Choroid plexus epithelial cell (primary cell): ENCODE data around the gene SOX5.

Experiments
- DNase-seq: peaks from one replicate; pipeline ENCODE4 v3.0.0-alpha.2; 2010; ENCODE audit warnings: low read depth
- H3K4me3 ChIP-seq: 2 replicates; pipeline ENCODE4 v1.5.1; 2011; ENCODE audit warnings: low read depth, mild to moderate bottlenecking, control low read depth, low read length, moderate library complexity
- CTCF ChIP-seq: conservative IDR thresholded peaks from 2 replicates; pipeline ENCODE4 v1.5.1; 2011; ENCODE audit warnings: low read depth, mild to moderate bottlenecking, control low read depth, inconsistent platforms, low read length, moderate library complexity

SOX5 gene

GRCh38 chr12:23941780-23942179 lies 7.7 kb downstream of the SOX5 start:
- H3K4me3 ChIP-seq = no peak overlapping the region
- no peak for TF ChIP-seq CTCF
- no peak for DNase-seq

GRCh38 chr12:23938422-23938821 lies 11.0 kb downstream of the SOX5 start:
- DNase-seq = no peak
- H3K4me3 ChIP-seq = no peak overlapping the region
- no peak for TF ChIP-seq CTCF

GRCh38 chr12:23931176-23931575 lies 18.3 kb downstream of the SOX5 start:
- TF ChIP-seq CTCF = no peak

GRCh38 chr12:23930599-23930998 lies 18.9 kb downstream of the SOX5 start:
- H3K4me3 ChIP-seq = no peak overlapping the region
- no peak for TF ChIP-seq CTCF
- DNase-seq = no peak

More at GRCh38 chr12:23931176-23931575, 18.3 kb downstream of the SOX5 start:
- no peak for DNase-seq
- no peak overlapping the region for H3K4me3 ChIP-seq

GRCh38 chr12:23929906-23930305 lies 19.6 kb downstream of the SOX5 start:
- TF ChIP-seq CTCF = no peak
- no peak overlapping the region for H3K4me3 ChIP-seq
- peak; percentile 7 for DNase-seq

- TF ChIP-seq CTCF = no peak
- no peak for DNase-seq
Observed at GRCh38 chr12:23927907-23928306, 21.6 kb downstream of the SOX5 start.

GRCh38 chr12:23921099-23921856 lies 28.2 kb downstream of the SOX5 start:
- no peak overlapping the region for H3K4me3 ChIP-seq
- TF ChIP-seq CTCF = no peak
- DNase-seq = peak; percentile 9

More at GRCh38 chr12:23927907-23928306, 21.6 kb downstream of the SOX5 start:
- H3K4me3 ChIP-seq = no peak overlapping the region
